GM23248 (cell line): Measurements from ENCODE around the gene PTGER2. TPM values are rescaled to one million over a fixed set of nuclear protein-coding genes. Genes with fewer than 3 reads are reported as not detected.
A peak's percentile ranks its signal among the peaks of the same experiment; 100 is the strongest.

Experiments used
- DNase-seq: peaks from one replicate; pipeline ENCODE4 v3.0.0-alpha.2; 2015
- H2AFZ ChIP-seq: fragments of 200-600 bp; sonication (generic); 2 replicates; pipeline ENCODE4 v1.6.1; 2016; ENCODE audit warnings: antibody characterized with exemption
- H3F3A ChIP-seq: fragments of 200-600 bp; sonication (generic); 2 replicates; pipeline ENCODE4 v1.6.1; 2016; ENCODE audit warnings: mild to moderate bottlenecking, antibody characterized with exemption, mixed run types; ENCODE audit not compliant: insufficient read depth
- H3K27ac ChIP-seq: fragments of 200-600 bp; sonication (generic); 2 replicates; pipeline ENCODE4 v1.5.1; 2016; ENCODE audit warnings: mild to moderate bottlenecking
- H3K27me3 ChIP-seq: fragments of 200-600 bp; sonication (generic); replicated peaks from 2 replicates; pipeline ENCODE4 v1.6.1; 2016; ENCODE audit warnings: mild to moderate bottlenecking; ENCODE audit not compliant: insufficient read depth
- H3K36me3 ChIP-seq: fragments of 200-600 bp; sonication (generic); 2 replicates; pipeline ENCODE4 v1.6.1; 2016; ENCODE audit warnings: low read depth, mild to moderate bottlenecking
- H3K4me1 ChIP-seq: fragments of 200-600 bp; sonication (generic); 2 replicates; pipeline ENCODE4 v1.6.1; 2016; ENCODE audit warnings: mild to moderate bottlenecking; ENCODE audit not compliant: insufficient read depth
- H3K4me2 ChIP-seq: fragments of 200-600 bp; sonication (generic); one replicate; pipeline ENCODE4 v1.6.1; 2016; ENCODE audit warnings: mild to moderate bottlenecking; ENCODE audit not compliant: unreplicated experiment
- H3K4me3 ChIP-seq: fragments of 200-600 bp; sonication (generic); 2 replicates; pipeline ENCODE4 v1.5.1; 2016; ENCODE audit warnings: mild to moderate bottlenecking
- H3K79me2 ChIP-seq: fragments of 200-600 bp; sonication (generic); 2 replicates; pipeline ENCODE4 v1.6.1; 2016; ENCODE audit warnings: mild to moderate bottlenecking; ENCODE audit not compliant: insufficient read depth
- H3K9ac ChIP-seq: fragments of 200-600 bp; sonication (generic); 2 replicates; pipeline ENCODE4 v1.6.1; 2016; ENCODE audit warnings: mild to moderate bottlenecking
- H3K9me2 ChIP-seq: fragments of 200-600 bp; sonication (generic); 2 replicates; pipeline ENCODE4 v1.6.1; 2016; ENCODE audit warnings: mixed run types, mild to moderate bottlenecking, moderate library complexity; ENCODE audit not compliant: insufficient read depth
- H3K9me3 ChIP-seq: fragments of 200-600 bp; sonication (generic); one replicate; pipeline ENCODE4 v1.6.1; 2017; ENCODE audit warnings: low read depth
- H4K20me1 ChIP-seq: fragments of 200-600 bp; sonication (generic); 2 replicates; pipeline ENCODE4 v1.6.0; 2016; ENCODE audit not compliant: insufficient read depth
- EZH2 ChIP-seq: fragments of 200-600 bp; sonication (generic); IDR thresholded peaks from 2 replicates; pipeline ENCODE4 v1.6.1; 2018; ENCODE audit warnings: antibody characterized with exemption, mild to moderate bottlenecking; ENCODE audit not compliant: insufficient read depth, poor library complexity, severe bottlenecking
- EZH2phosphoT487 ChIP-seq: fragments of 200-600 bp; sonication (generic); IDR thresholded peaks from 2 replicates; pipeline ENCODE4 v1.6.1; 2018; ENCODE audit warnings: antibody characterized with exemption, moderate library complexity, mild to moderate bottlenecking, low read depth; ENCODE audit not compliant: insufficient read depth
- whole genome bisulfite sequencing, 2 experiments: methylation state at CpG; one replicate each; pipeline ENCODE4 v1.1.6; 2015 to 2017; ENCODE audit warnings: low lambda C conversion rate in 2 of 2, low coverage in 1 of 2; ENCODE audit errors: missing lambda C conversion rate in 2 of 2; 5-methylcytosine and 5-hydroxymethylcytosine counted together
- in situ Hi-C: fragments of 300-500 bp; cut with MboI; formaldehyde crosslinking; loops from 2 replicates; pipeline ENCODE4 v1.15.0; 2020
- polyA plus RNA-seq: library from polyadenylated mRNA; unstranded; fragments of >200 nt; fragmentation: Nextera tagmentation; extraction: Ambion mirVana; gene quantifications from 2 replicates; pipeline ENCODE4 v1.2.1, GENCODE V29; 2016
- total RNA-seq: library from RNA; depleted of rRNA; stranded (reverse); fragments of >200 nt; shearing (Covaris generic); gene quantifications from 2 replicates; pipeline ENCODE4 v1.2.3, GENCODE V29; 2014

PTGER2 gene
- total and polyA plus RNA-seq, 2 experiments from 2014 or later: 6.2 to 9.1 TPM

DNA sequence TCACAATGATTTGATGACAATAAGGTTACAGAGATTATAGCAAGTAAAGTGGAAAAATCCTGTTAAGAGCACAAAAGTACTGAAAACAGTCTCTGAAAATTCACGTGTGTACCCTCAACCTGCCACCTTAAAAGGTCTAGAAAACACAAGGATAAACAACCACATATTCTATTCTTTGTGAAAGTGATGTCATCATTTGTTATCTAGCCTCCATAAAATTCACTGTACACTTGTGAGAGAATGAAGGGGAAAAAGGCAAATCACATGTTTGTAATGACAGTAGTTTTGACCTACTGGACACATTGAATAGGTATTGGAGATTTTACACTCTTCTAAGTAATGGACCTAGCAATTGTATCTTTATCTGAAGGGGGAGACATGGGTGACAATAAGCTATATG, 42.6 kb upstream of the PTGER2 start:
- no peaks in the 10 kb centered on the region for H3K9me2 ChIP-seq
- no peak for TF ChIP-seq EZH2phosphoT487
- TF ChIP-seq EZH2: no peak
- in situ Hi-C loops: loop anchor here (10.0 kb wide), 1 partner anchor 267 kb away; no protein-coding TSS in a partner anchor
- no peak overlapping the region for H3K4me2 ChIP-seq
- H3K4me3 ChIP-seq: no peak overlapping the region
- peaks cover 7% of the 10 kb centered on the region for H3F3A ChIP-seq
- H3K27me3 ChIP-seq: peaks cover 18% of the 10 kb centered on the region
- no peak overlapping the region for H3K27ac ChIP-seq
- peaks cover 13% of the 10 kb centered on the region for H3K4me1 ChIP-seq
- no peak overlapping the region for H2AFZ ChIP-seq
- DNase-seq: no peak
- no peaks in the 10 kb centered on the region for H3K36me3 ChIP-seq
- H3K79me2 ChIP-seq: no peaks in the 10 kb centered on the region
- H4K20me1 ChIP-seq: no peaks in the 10 kb centered on the region
- WGBS, 2 experiments: 94 to 95% methylated on average over 1 of the region's 1 CpG
- H3K9ac ChIP-seq: no peak overlapping the region
- H3K9me3 ChIP-seq: no peaks in the 10 kb centered on the region

DNA sequence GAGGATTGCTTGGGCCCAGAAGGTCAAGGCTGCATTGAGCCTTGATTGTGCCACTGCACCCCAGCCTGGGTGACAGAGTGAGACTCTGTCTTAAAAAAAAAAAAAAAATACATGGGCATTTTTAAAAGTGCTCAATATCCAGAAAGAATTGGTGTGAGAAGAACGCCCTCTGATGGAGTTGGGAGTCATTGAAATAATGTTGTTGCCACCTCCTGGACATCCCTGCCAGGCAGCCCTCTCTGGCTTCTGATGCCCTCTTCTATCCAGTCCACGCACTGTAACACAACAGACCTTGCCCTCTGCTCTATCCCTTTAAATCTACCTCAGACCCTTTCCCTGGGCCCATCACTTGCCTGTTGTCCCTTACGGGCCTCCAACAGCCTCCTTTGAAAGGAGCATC, 41.7 kb upstream of the PTGER2 start:
- H2AFZ ChIP-seq: no peak overlapping the region
- in situ Hi-C loops: loop anchor here (10.0 kb wide), 1 partner anchor 268 kb away; no protein-coding TSS in a partner anchor
- DNase-seq: peak; percentile 73
- no peak overlapping the region for H3K27ac ChIP-seq
- H4K20me1 ChIP-seq: no peaks in the 10 kb centered on the region
- H3K4me3 ChIP-seq: no peak overlapping the region
- H3K9me3 ChIP-seq: no peaks in the 10 kb centered on the region
- H3F3A ChIP-seq: no peaks in the 10 kb centered on the region
- H3K27me3 ChIP-seq: peaks cover 18% of the 10 kb centered on the region
- peaks cover 6% of the 10 kb centered on the region; the same call in 1 of the 2 replicates for H3K4me1 ChIP-seq
- no peak overlapping the region for H3K4me2 ChIP-seq
- 40 to 50% methylated on average over 3 of the region's 3 CpGs for WGBS, 2 experiments
- no peak for TF ChIP-seq EZH2phosphoT487
- TF ChIP-seq EZH2: no peak
- H3K9me2 ChIP-seq: no peaks in the 10 kb centered on the region
- no peaks in the 10 kb centered on the region for H3K36me3 ChIP-seq
- H3K79me2 ChIP-seq: no peaks in the 10 kb centered on the region
- H3K9ac ChIP-seq: no peak overlapping the region

DNA sequence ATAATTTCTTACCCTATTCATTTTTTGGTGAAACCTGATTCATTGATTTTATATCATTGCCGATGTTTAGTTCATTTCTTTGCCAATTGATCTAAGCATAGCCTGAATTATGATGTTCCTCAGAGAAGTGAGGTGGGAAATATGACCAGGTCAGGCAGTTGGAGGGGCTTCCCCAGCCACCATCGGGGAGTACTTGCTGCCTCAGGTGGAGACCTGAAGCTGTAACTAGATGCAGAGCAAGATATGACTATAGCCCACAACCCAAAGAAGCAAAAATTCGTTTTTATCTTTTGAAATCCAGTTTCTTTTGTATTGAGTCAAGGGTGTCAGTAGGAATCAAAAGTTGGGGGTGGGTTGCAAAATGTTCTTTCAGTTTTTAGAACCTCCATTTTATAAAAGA, 38.7 kb upstream of the PTGER2 start:
- in situ Hi-C loops: loop anchor here (10.0 kb wide), 1 partner anchor 271 kb away; no protein-coding TSS in a partner anchor
- H3K27ac ChIP-seq: no peak overlapping the region
- H3K9me2 ChIP-seq: no peaks in the 10 kb centered on the region
- peaks cover 13% of the 10 kb centered on the region for H3K4me1 ChIP-seq
- H3K27me3 ChIP-seq: no peaks in the 10 kb centered on the region
- no peaks in the 10 kb centered on the region for H3K36me3 ChIP-seq
- H2AFZ ChIP-seq: no peak overlapping the region
- H3K9me3 ChIP-seq: no peaks in the 10 kb centered on the region
- WGBS, 2 experiments: 47 to 49% methylated on average over 3 of the region's 3 CpGs
- H3F3A ChIP-seq: peaks cover 11% of the 10 kb centered on the region; the same call in 1 of the 2 replicates
- no peak overlapping the region for H3K4me2 ChIP-seq
- no peak for TF ChIP-seq EZH2
- TF ChIP-seq EZH2phosphoT487: no peak
- H3K4me3 ChIP-seq: no peak overlapping the region
- no peak overlapping the region for H3K9ac ChIP-seq
- H3K79me2 ChIP-seq: no peaks in the 10 kb centered on the region
- DNase-seq: no peak
- H4K20me1 ChIP-seq: no peaks in the 10 kb centered on the region

DNA sequence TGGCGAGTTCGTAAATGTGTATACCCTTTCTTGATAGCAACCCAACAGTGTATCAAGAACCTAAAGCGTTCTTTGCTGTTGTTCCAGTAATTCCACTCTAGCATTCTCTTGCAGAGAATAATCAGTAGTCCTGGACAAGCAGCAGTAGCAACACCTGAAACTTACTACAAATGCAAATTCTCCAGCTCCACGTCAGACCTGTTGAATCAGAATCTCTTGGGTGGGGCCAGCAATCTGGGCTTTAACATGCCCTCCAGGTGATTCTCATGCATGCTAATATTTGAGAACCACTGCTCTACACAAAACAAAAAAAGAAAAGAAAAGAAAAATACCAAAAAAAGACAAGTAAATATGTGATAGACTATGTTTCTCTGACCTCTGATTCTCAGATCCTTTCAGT, 36.6 kb upstream of the PTGER2 start:
- Histone ChIP-seq H3K27me3 (no peaks in the 10 kb centered on the region), H4K20me1 (no peaks in the 10 kb centered on the region), H2AFZ (no peak overlapping the region), H3K4me3 (no peak overlapping the region), H3K36me3 (no peaks in the 10 kb centered on the region), H3K27ac (no peak overlapping the region), H3K79me2 (no peaks in the 10 kb centered on the region), H3K9me2 (no peaks in the 10 kb centered on the region), H3K4me1 (peaks cover 13% of the 10 kb centered on the region), H3K9me3 (no peaks in the 10 kb centered on the region), H3K9ac (no peak overlapping the region), H3K4me2 (no peak overlapping the region), H3F3A (peaks cover 11% of the 10 kb centered on the region; the same call in 1 of the 2 replicates)
- no peak for TF ChIP-seq EZH2phosphoT487
- no peak for TF ChIP-seq EZH2
- 87 to 94% methylated on average over 4 of the region's 4 CpGs for WGBS, 2 experiments
- DNase-seq: no peak
- in situ Hi-C loops: loop anchor here (10.0 kb wide), 1 partner anchor 273 kb away; no protein-coding TSS in a partner anchor

DNA sequence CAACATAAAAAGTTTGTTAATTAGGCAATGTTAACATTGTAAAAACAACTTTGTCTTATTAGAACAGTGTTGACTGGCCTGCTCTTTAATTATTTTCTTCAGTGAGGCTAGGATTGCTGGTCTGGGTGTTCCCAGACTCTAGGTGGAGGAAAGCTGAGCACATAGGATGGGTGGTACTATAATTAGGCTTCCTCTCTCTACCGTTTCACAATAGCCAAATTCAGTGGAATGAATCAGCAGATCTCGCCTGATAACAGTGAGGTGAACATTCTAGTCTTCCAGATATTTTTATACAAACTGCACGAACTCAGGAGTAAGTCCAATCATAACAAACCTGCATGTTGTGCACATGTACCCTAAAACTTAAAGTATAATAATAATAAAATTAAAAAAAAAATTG, 34.7 kb upstream of the PTGER2 start:
- Histone ChIP-seq H3K4me3 (no peak overlapping the region), H3K27ac (peak overlapping the region; percentile 10; the same call in 1 of the 2 replicates), H2AFZ (no peak overlapping the region), H3K4me1 (peaks cover 13% of the 10 kb centered on the region), H3K9me2 (no peaks in the 10 kb centered on the region), H3K36me3 (no peaks in the 10 kb centered on the region), H3K4me2 (peak overlapping the region; percentile 47), H3K9me3 (no peaks in the 10 kb centered on the region), H3K9ac (no peak overlapping the region), H3F3A (peaks cover 11% of the 10 kb centered on the region; the same call in 1 of the 2 replicates), H3K79me2 (no peaks in the 10 kb centered on the region), H3K27me3 (no peaks in the 10 kb centered on the region), H4K20me1 (no peaks in the 10 kb centered on the region)
- in situ Hi-C loops: loop anchor here (10.0 kb wide), 1 partner anchor 275 kb away; no protein-coding TSS in a partner anchor
- WGBS, 2 experiments: 15 to 17% methylated on average over 3 of the region's 3 CpGs
- TF ChIP-seq EZH2phosphoT487 (no peak), EZH2 (no peak)
- DNase-seq: peak; percentile 76
